K562 (cell line): ENCODE measurements around the gene LEPR. TPM values are rescaled to one million over a fixed set of nuclear protein-coding genes. Genes with fewer than 3 reads are reported as not detected.

ENCODE experiments used
- C11orf30 ChIP-seq: fragments of 450-650 bp; IDR thresholded peaks from 2 replicates; pipeline ENCODE4 v1.6.1; 2016; ENCODE audit warnings: low read depth, mild to moderate bottlenecking
- EHMT2 ChIP-seq: fragments of 450-650 bp; IDR thresholded peaks from 2 replicates; pipeline ENCODE4 v1.6.1; 2018; ENCODE audit warnings: antibody characterized with exemption
- ETV6 ChIP-seq, 3 experiments: fragments of 150-350 bp in 1 of 3; sonication (generic) in 1 of 3; formaldehyde crosslinking in 1 of 3; IDR thresholded peaks; 2 replicates each; pipeline versions ENCODE4 v1.6.1 to v1.8.0; 2014 to 2022; ENCODE audit warnings: borderline replicate concordance in 2 of 3, low read depth in 2 of 3, antibody characterized with exemption in 1 of 3, low read length in 1 of 3, mild to moderate bottlenecking in 1 of 3, missing genetic modification reagents in 1 of 3
- KDM2B ChIP-seq: fragments of 250-450 bp; sonication (Bioruptor Pico); IDR thresholded peaks from 2 replicates; pipeline ENCODE4 v1.8.0; 2021; ENCODE audit warnings: mild to moderate bottlenecking, moderate library complexity
- MTA2 ChIP-seq: fragments of 450-650 bp; IDR thresholded peaks from 2 replicates; pipeline ENCODE4 v1.6.1; 2016; ENCODE audit warnings: low read depth
- MYC ChIP-seq, 2 experiments: fragments of 250-450 bp in 1 of 2; sonication (Bioruptor Pico) in 1 of 2; IDR thresholded peaks; 2 replicates each; pipeline versions ENCODE4 v1.5.1 to v1.6.1; 2012 to 2021; ENCODE audit warnings: low read depth in 2 of 2, borderline replicate concordance in 1 of 2, improper control_type of control experiment in 1 of 2, low read length in 1 of 2, mild to moderate bottlenecking in 1 of 2, moderate library complexity in 1 of 2
- PRMT5 ChIP-seq: sonication (generic); formaldehyde crosslinking; IDR thresholded peaks from 2 replicates; pipeline ENCODE4 v1.5.0; 2020; ENCODE audit warnings: missing genetic modification reagents
- SMARCA4 ChIP-seq: fragments of 450-650 bp; IDR thresholded peaks from 2 replicates; pipeline ENCODE4 v1.6.1; 2016
- TAF15 ChIP-seq: fragments of 200-400 bp; formaldehyde crosslinking; IDR thresholded peaks from 2 replicates; pipeline ENCODE4 v1.6.1; 2017; ENCODE audit warnings: mild to moderate bottlenecking, low read depth, low read length, moderate library complexity
- TBL1XR1 ChIP-seq, 2 experiments: IDR thresholded peaks; 2 replicates each; pipeline ENCODE4 v1.6.1; 2012; ENCODE audit warnings: improper control_type of control experiment in 2 of 2, low read length in 2 of 2, mild to moderate bottlenecking in 1 of 2
- TOE1 ChIP-seq, 2 experiments: fragments of 450-650 bp in 1 of 2; sonication (generic) in 1 of 2; formaldehyde crosslinking in 1 of 2; IDR thresholded peaks; 2 replicates each; pipeline versions ENCODE4 v1.7.1 to v1.8.0; 2016 to 2022; ENCODE audit warnings: borderline replicate concordance in 2 of 2, mild to moderate bottlenecking in 2 of 2, antibody characterized with exemption in 1 of 2, inconsistent platforms in 1 of 2, low read depth in 1 of 2, missing genetic modification reagents in 1 of 2, moderate library complexity in 1 of 2
- TRIM28 ChIP-seq: fragments of 450-650 bp; IDR thresholded peaks from 2 replicates; pipeline ENCODE4 v1.6.1; 2017
- ZNF146 ChIP-seq: IDR thresholded peaks from one replicate; pipeline ENCODE4 v1.6.1; 2018; ENCODE audit warnings: missing compliant biosample characterization; ENCODE audit not compliant: unreplicated experiment
- polyA plus RNA-seq, 8 experiments: library from polyadenylated mRNA; depleted of rRNA in 4 of 8; stranded (reverse) in 5 of 8; unstranded in 3 of 8; fragments of >200 nt; fragmentation: Nextera tagmentation in 2 of 8; fragmentation: Illumina TruSeq in 1 of 8; extraction: Ambion mirVana in 2 of 8; extraction: Trizol in 1 of 8; gene quantifications; 2 replicates each; pipeline versions ENCODE4 v1.2.1 to v1.2.3, GENCODE V29; 2011 to 2014; ENCODE audit warnings: inconsistent platforms in 1 of 8, missing spikeins in 1 of 8
- total RNA-seq, 7 experiments: library from RNA; depleted of rRNA in 6 of 7; stranded (reverse); fragments of >200 nt in 6 of 7; fragmentation: Illumina TruSeq in 2 of 7; extraction: Trizol in 2 of 7; gene quantifications; 2 replicates each; pipeline versions ENCODE4 v1.2.1 to v1.2.3, GENCODE V29; 2011 to 2021; ENCODE audit warnings: low replicate concordance in 1 of 7
- TF ChIP-seq, protein P1 (sequence below), 3 experiments: fragments of 200-800 bp in 1 of 3; sonication (Bioruptor generic) in 1 of 3; sonication (generic) in 1 of 3; formaldehyde crosslinking in 1 of 3; IDR thresholded peaks; 2 replicates each; pipeline versions ENCODE4 v1.6.1 to v1.8.0; 2016 to 2022; ENCODE audit warnings: mild to moderate bottlenecking in 2 of 3, missing compliant biosample characterization in 2 of 3, missing genetic modification characterization in 2 of 3, missing genetic modification reagents in 1 of 3
- TF ChIP-seq, protein P2 (sequence below), 3 experiments: IDR thresholded peaks in 2 of 3; conservative IDR thresholded peaks in 1 of 3; 2 replicates each; pipeline ENCODE4 v1.5.1; 2011 to 2012; ENCODE audit warnings: low read length in 3 of 3, mild to moderate bottlenecking in 3 of 3, control low read depth in 2 of 3, improper control_type of control experiment in 1 of 3, inconsistent platforms in 1 of 3, low read depth in 1 of 3, mixed read lengths in 1 of 3, moderate library complexity in 1 of 3; ENCODE audit not compliant: insufficient read depth in 2 of 3
- TF ChIP-seq, protein P3 (sequence below), 2 experiments: fragments of 450-650 bp in 1 of 2; sonication (generic) in 1 of 2; formaldehyde crosslinking; conservative IDR thresholded peaks; 2 replicates each; pipeline versions ENCODE4 v1.4.0 to v1.8.1; 2020 to 2022; ENCODE audit warnings: mild to moderate bottlenecking in 1 of 2, missing genetic modification reagents in 1 of 2
- TF ChIP-seq, protein P4 (sequence below): fragments of 250-450 bp; sonication (Bioruptor Pico); IDR thresholded peaks from 2 replicates; pipeline ENCODE4 v1.9.0; 2021; ENCODE audit warnings: mild to moderate bottlenecking
- TF ChIP-seq, protein P5 (sequence below): IDR thresholded peaks from 2 replicates; pipeline ENCODE4 v1.6.1; 2011; ENCODE audit not compliant: insufficient read length; ENCODE audit errors: extremely low read depth
- TF ChIP-seq, protein P6 (sequence below): sonication (generic); formaldehyde crosslinking; IDR thresholded peaks from 2 replicates; pipeline ENCODE4 v1.5.0; 2020; ENCODE audit warnings: missing genetic modification reagents

The LEPR gene
- total and polyA plus RNA-seq, 9 of the 15 experiments (the other 6 are each of a cell fraction or from before 2014, with no cell fraction given), result 12.2 to 111 (median 43.1) TPM

DNA sequence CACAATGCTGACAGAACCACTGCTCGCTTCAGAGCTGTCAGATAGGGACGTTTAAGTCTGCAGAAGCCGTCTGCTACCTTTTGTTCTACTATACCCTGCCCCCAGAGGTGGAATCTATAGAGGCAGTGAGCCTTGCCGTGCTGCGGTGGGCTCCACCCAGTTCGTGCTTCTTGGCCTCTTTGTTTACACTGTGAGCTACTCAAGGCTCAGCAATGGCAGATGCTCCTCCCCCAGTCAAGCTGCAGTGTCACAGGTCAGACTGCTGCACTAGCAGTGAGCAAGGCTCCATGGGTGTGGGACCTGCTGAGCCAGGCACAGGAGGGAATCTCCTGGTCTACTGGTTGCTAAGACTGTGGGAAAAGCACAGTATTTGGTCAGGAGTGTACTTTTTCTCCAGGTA, 47.1 kb downstream of the LEPR start (continued):
- TF ChIP-seq, protein P1, sequence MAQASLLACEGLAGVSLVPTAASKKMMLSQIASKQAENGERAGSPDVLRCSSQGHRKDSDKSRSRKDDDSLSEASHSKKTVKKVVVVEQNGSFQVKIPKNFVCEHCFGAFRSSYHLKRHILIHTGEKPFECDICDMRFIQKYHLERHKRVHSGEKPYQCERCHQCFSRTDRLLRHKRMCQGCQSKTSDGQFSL (CRISPR knock-in tag; IDR thresholded peaks at IDR 0.05), result no peak
- TF ChIP-seq, protein P1 (tag; IDR thresholded peaks at IDR 0.05), result no peak
- no peak for TF ChIP-seq C11orf30
- no peak for TF ChIP-seq PRMT5 (CRISPR knock-in tag)
- TF ChIP-seq, protein P2, sequence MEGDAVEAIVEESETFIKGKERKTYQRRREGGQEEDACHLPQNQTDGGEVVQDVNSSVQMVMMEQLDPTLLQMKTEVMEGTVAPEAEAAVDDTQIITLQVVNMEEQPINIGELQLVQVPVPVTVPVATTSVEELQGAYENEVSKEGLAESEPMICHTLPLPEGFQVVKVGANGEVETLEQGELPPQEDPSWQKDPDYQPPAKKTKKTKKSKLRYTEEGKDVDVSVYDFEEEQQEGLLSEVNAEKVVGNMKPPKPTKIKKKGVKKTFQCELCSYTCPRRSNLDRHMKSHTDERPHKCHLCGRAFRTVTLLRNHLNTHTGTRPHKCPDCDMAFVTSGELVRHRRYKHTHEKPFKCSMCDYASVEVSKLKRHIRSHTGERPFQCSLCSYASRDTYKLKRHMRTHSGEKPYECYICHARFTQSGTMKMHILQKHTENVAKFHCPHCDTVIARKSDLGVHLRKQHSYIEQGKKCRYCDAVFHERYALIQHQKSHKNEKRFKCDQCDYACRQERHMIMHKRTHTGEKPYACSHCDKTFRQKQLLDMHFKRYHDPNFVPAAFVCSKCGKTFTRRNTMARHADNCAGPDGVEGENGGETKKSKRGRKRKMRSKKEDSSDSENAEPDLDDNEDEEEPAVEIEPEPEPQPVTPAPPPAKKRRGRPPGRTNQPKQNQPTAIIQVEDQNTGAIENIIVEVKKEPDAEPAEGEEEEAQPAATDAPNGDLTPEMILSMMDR (IDR thresholded peaks at IDR 0.05 in 2 of 3, conservative IDR thresholded peaks at IDR 0.05 in 1 of 3; ENCODE audit: insufficient read depth in 2 of 3, low read depth in 1 of 3, low read length in 3 of 3), result peak; percentile 31 to 46 (median 44); a peak in 3 of 6 replicates
- TF ChIP-seq, protein P3, sequence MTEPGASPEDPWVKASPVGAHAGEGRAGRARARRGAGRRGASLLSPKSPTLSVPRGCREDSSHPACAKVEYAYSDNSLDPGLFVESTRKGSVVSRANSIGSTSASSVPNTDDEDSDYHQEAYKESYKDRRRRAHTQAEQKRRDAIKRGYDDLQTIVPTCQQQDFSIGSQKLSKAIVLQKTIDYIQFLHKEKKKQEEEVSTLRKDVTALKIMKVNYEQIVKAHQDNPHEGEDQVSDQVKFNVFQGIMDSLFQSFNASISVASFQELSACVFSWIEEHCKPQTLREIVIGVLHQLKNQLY (CRISPR knock-in tag; conservative IDR thresholded peaks at IDR 0.05), result no peak
- no peak for TF ChIP-seq TRIM28
- no peak for TF ChIP-seq MTA2
- no peak for TF ChIP-seq EHMT2
- TF ChIP-seq, protein P4, sequence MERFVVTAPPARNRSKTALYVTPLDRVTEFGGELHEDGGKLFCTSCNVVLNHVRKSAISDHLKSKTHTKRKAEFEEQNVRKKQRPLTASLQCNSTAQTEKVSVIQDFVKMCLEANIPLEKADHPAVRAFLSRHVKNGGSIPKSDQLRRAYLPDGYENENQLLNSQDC (CRISPR knock-in tag), result no peak
- TF ChIP-seq MYC (IDR thresholded peaks at IDR 0.05; ENCODE audit: low read depth, low read length), result no peak
- TF ChIP-seq MYC (CRISPR knock-in tag; IDR thresholded peaks at IDR 0.05; ENCODE audit: borderline replicate concordance, low read depth), result no peak
- no peak for TF ChIP-seq TAF15
- no peak for TF ChIP-seq ETV6 (IDR thresholded peaks at IDR 0.05; ENCODE audit: borderline replicate concordance in 1 of 2, low read depth in 2 of 2, low read length in 1 of 2)
- no peak for TF ChIP-seq ETV6 (CRISPR knock-in tag; IDR thresholded peaks at IDR 0.05; ENCODE audit: borderline replicate concordance)
- TF ChIP-seq TOE1 (IDR thresholded peaks at IDR 0.05; ENCODE audit: borderline replicate concordance), result no peak
- TF ChIP-seq TOE1 (CRISPR knock-in tag; IDR thresholded peaks at IDR 0.05; ENCODE audit: borderline replicate concordance, low read depth), result no peak
- TF ChIP-seq, protein P5, sequence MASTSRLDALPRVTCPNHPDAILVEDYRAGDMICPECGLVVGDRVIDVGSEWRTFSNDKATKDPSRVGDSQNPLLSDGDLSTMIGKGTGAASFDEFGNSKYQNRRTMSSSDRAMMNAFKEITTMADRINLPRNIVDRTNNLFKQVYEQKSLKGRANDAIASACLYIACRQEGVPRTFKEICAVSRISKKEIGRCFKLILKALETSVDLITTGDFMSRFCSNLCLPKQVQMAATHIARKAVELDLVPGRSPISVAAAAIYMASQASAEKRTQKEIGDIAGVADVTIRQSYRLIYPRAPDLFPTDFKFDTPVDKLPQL, result no peak
- no peak for TF ChIP-seq ZNF146 (CRISPR knock-in tag)
- no peak for TF ChIP-seq SMARCA4
- no peak for TF ChIP-seq KDM2B (CRISPR knock-in tag)
- no peak for TF ChIP-seq TBL1XR1 (IDR thresholded peaks at IDR 0.05; ENCODE audit: low read length in 2 of 2)
- TF ChIP-seq, protein P6, sequence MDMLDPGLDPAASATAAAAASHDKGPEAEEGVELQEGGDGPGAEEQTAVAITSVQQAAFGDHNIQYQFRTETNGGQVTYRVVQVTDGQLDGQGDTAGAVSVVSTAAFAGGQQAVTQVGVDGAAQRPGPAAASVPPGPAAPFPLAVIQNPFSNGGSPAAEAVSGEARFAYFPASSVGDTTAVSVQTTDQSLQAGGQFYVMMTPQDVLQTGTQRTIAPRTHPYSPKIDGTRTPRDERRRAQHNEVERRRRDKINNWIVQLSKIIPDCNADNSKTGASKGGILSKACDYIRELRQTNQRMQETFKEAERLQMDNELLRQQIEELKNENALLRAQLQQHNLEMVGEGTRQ (CRISPR knock-in tag), result no peak
